ENCODE data around the gene GSTM2.
"Not testable (repeated sequence)": the region's sequence is repeated elsewhere in the genome, so short reads cannot be mapped to it uniquely, and the experiment has no call there.

Gene GSTM2

DNA sequence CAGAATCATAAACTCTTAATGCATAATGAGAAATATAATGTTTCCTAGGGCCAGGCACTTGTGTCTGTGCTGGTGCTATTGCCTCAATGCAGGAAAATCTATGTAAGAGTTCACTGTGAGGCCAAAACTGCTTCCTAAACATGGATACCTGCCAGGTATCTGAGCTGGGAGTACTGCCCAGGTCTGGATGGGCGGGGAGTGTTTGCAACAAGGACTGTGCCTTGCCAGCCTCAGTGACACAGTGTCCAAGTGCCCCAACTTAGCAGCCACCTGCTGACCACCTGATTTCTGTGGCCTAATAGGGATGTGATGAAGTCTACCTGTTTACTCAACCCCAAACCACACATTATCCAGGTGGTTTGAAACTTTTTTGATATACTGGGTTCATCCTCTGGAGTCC, 17.5 kb downstream of the GSTM2 start:
- not testable (repeated sequence) for DNase-seq

GRCh38 chr1:109685890-109686289, 18.0 kb downstream of the GSTM2 start:
- DNase-seq: not testable (repeated sequence)

GRCh38 chr1:109687109-109687508, 19.3 kb downstream of the GSTM2 start:
- DNase-seq: not testable (repeated sequence)

DNA sequence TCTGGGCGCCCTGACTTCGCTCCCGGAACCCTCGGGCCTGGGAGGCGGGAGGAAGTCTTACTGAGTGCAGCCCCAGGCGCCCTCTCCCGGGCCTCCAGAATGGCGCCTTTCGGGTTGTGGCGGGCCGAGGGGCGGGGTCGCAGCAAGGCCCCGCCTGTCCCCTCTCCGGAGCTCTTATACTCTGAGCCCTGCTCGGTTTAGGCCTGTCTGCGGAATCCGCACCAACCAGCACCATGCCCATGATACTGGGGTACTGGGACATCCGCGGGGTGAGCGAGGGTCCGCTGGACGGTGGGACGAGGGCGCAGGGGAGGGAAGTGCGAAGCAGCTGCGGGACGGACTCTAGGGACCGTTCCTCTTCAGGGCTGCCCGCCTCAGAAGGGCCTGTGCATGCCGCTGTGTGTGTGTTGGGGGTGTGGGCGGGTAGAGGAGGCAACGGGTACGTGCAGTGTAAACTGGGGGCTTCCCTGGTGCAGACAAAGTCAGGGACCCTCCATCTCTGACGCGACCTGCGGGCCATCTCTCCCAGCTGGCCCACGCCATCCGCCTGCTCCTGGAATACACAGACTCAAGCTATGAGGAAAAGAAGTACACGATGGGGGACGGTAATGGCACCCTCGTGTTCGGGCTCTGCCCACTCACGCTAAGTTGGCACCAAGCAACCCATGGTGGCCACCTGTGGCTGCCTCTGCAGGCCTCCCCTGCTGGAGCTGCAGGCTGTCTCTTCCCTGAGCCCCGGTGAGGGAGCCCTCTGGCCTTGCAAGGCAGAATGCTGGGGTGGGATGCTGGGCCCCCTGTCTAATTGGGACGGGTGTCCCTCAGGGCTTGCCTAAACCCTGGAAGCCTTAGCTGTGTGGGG, 20.0 kb downstream of the GSTM2 start, which contains the start of gene GSTM1:
TSS of gene GSTM1 (plus strand) at position 177 of the 859 bp plus-strand sequence. CDS start at position 234, 57 bp downstream.
- peak; percentile 71 for DNase-seq

GRCh38 chr1:109689844-109690405, 22.1 kb downstream of the GSTM2 start:
- no peak for DNase-seq

GRCh38 chr1:109691759-109692158, 23.9 kb downstream of the GSTM2 start:
- DNase-seq: no peak

DNA sequence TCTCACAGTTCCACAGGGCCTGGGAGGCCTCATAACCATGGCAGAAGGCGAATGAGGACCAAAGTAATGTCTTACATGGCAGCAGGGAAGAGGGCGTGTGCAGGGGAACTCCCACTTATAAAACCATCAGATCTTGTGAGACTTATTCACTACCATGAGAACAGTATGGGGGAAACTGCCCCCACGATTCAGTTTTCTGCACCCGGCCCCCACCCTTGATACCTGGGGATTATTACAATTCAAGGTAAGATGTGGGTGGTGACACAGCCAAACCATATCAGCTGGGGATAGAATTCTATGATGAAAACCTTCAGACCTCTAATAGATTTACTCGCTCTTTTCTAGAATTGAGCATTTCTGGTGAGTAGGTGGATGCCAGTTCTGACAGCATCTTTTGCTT, 26.5 kb downstream of the GSTM2 start:
- DNase-seq: not testable (repeated sequence)

GRCh38 chr1:109695138-109695537, 27.3 kb downstream of the GSTM2 start:
- not testable (repeated sequence) for DNase-seq

DNA sequence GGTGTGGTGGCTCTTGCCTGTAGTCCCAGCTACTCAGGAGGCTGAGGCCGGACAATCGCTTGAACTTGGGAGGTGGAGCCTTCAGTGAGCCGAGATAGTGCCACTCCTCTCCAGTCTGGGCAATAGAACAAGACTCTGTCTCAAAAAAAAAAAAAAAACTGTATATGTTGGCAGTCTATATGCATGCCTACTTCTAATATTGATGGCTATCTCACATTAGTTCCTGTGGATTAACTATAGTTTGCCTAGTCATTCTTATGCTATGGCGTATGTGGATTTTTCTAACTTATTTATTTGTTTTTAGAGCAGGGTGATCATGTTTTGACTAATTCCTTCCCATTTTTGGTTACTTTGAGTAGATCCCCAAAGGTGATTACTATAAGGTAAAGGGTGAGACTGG, 29.2 kb downstream of the GSTM2 start:
- no peak for DNase-seq

GRCh38 chr1:109697861-109698260, 30.0 kb downstream of the GSTM2 start:
- DNase-seq: not testable (repeated sequence)

GRCh38 chr1:109702940-109703339, 35.1 kb downstream of the GSTM2 start:
- not testable (repeated sequence) for DNase-seq

DNA sequence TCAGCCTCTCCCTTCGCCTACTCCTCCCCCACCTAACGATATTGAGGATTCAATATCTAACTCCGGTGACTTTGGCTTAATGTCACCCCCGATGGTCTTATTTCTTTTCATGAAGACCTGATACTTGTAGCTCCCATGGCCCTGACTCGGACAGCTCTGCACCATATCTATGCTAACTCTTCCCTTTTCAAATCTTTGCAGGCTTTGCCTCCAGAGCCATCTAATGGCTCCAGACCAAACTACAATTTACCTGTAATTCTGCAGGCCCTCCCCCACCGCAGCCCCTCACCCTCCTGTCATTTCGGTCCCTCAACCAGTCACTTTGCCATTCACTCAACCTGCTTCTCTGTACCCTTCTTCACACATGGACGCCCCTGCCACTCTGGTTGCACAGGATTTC, 36.3 kb downstream of the GSTM2 start:
- DNase-seq: no peak

DNA sequence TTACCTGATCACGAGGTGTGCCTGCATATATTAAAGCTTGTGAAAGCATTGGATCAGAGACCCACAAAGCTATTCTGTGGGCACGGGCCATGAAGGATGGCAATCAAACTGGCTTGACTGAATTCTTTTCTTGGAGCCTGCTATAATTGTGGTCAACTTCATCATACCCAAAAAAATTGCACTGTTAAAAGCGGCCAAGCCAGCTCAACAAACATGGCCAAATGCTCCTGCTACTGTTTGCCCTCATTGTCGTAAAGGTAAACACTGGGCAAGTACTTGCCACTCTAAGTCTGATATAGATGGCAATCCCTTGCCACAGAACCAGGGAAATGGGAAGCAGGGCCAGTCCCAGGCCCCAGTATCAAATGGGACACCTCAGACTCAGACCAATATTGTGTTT, 37.6 kb downstream of the GSTM2 start:
- no peak for DNase-seq

GRCh38 chr1:109708949-109709348, 41.1 kb downstream of the GSTM2 start:
- DNase-seq: not testable (repeated sequence)

DNA sequence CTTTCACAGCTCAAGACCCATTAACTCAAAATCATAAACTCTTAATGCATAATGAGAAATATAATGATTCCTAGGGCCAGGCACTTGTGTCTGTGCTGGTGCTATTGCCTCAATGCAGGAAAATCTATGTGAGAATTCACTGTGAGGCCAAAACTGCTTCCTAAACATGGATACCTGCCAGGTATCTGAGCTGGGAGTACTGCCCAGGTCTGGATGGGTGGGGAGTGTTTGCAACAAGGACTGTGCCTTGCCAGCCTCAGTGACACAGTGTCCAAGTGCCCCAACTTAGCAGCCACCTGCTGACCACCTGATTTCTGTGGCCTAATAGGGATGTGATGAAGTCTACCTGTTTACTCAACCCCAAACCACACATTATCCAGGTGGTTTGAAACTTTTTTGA, 42.0 kb downstream of the GSTM2 start:
- not testable (repeated sequence) for DNase-seq

- DNase-seq: not testable (repeated sequence)
Measured at GRCh38 chr1:109711593-109712320, 43.9 kb downstream of the GSTM2 start, which contains the start of gene GSTM5. GSTM5 (plus strand) TSS chr1:109712251; CDS start chr1:109712313, 62 bp downstream.

DNA sequence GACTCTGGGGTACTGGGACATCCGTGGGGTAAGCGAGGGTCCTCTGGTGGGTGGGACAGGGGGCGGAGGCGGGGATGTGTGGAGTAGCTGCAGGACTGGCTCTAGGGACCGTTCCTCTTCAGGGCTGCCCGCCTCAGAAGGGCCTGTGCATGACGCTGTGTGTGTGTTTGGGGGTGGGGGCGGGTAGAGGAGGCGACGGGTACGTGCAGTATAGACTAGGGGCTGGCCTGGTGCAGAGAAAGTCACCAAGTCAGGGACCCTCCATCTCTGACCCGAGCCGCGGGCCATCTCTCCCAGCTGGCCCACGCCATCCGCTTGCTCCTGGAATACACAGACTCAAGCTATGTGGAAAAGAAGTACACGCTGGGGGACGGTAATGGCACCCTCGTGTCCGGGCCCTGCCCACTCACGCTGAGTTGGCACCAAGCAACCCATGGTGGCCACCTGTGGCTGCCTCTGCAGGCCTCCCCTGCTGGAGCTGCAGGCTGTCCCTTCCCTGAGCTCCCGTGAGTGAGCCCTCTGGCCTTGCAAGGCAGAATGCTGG, 44.5 kb downstream of the GSTM2 start:
- no peak for DNase-seq

DNA sequence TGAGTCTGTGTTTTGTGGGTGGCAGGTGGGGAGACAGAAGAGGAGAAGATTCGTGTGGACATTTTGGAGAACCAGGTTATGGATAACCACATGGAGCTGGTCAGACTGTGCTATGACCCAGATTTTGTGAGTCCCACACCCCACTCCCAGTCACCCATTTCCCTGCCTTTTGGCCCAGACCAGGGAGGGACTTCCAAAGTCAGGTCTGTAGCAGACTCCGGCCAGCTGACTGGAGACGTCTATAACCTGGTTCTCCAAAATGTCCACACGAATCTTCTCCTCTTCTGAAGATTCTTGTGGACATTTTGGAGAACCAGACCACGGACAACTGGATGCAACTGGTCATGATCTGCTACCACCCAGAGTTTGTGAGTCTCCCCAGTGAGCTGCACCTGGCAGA, 45.8 kb downstream of the GSTM2 start:
- DNase-seq: no peak

GRCh38 chr1:109714661-109715372, 47.0 kb downstream of the GSTM2 start:
- no peak for DNase-seq

- no peak for DNase-seq
Measured at GRCh38 chr1:109716121-109716520, 48.3 kb downstream of the GSTM2 start.

- DNase-seq: no peak
Measured at GRCh38 chr1:109716570-109717090, 48.8 kb downstream of the GSTM2 start.

- no peak for DNase-seq
Measured at GRCh38 chr1:109717729-109718128, 49.9 kb downstream of the GSTM2 start.

Data from islet precursor cell (in vitro differentiated cells).